Right lobe of liver (tissue), 6 donors: ENCODE measurements around the gene ZNF420. TPM values are rescaled to one million over a fixed set of nuclear protein-coding genes. Genes with fewer than 3 reads are reported as not detected.
"Not testable (repeated sequence)": the region's sequence is repeated elsewhere in the genome, so short reads cannot be mapped to it uniquely, and the experiment has no call there.

Source experiments
- ATAC-seq, 4 donors: fragments of 200-7000 bp; cut with Tn5 transposase; one replicate each; pipeline ENCODE4 v1.9.1; 2020; ENCODE audit warnings: mild to moderate bottlenecking in 4 of 4, moderate library complexity in 4 of 4
- DNase-seq, 3 donors: peaks; one replicate each; pipeline ENCODE4 v3.0.0-alpha.2; 2020
- H3K27ac ChIP-seq, 3 donors: fragments of 200-600 bp; one replicate each; pipeline ENCODE4 v1.8.0; 2022
- H3K27me3 ChIP-seq, 2 donors: fragments of 200-600 bp; one replicate each; pipeline ENCODE4 v1.8.0; 2022
- H3K36me3 ChIP-seq, 4 donors: fragments of 200-600 bp; sonication (generic) in 1 of 4; one replicate each; pipeline versions ENCODE4 v1.5.1 to v1.8.0; 2017 to 2022; ENCODE audit warnings: control low read depth in 1 of 4
- H3K4me1 ChIP-seq, 4 donors: fragments of 200-600 bp; sonication (generic) in 1 of 4; one replicate each; pipeline versions ENCODE4 v1.5.1 to v1.8.0; 2017 to 2022; ENCODE audit warnings: control low read depth in 1 of 4
- H3K4me3 ChIP-seq, 3 donors: fragments of 200-600 bp; one replicate each; pipeline ENCODE4 v1.8.0; 2022
- H3K9me3 ChIP-seq, 4 donors: fragments of 200-600 bp; sonication (generic) in 1 of 4; one replicate each; pipeline versions ENCODE4 v1.5.1 to v1.8.0; 2017 to 2022; ENCODE audit warnings: control low read depth in 1 of 4
- POLR2A ChIP-seq: fragments of 450-650 bp; IDR thresholded peaks from one replicate; pipeline ENCODE4 v1.6.1; 2017; ENCODE audit warnings: antibody characterized with exemption, mild to moderate bottlenecking
- WGBS: methylation state at CpG from one replicate; pipeline ENCODE4 v1.1.6; 2018; ENCODE audit warnings: low coverage, low lambda C conversion rate; ENCODE audit not compliant: insufficient coverage; ENCODE audit errors: missing lambda C conversion rate; 5-methylcytosine and 5-hydroxymethylcytosine counted together
- intact Hi-C, 2 donors: fragments of 100-400 bp; cut with DNase I; formaldehyde crosslinking; loops; one replicate each; pipeline versions ENCODE4 v1.11.2 to v1.14.1; 2022
- total RNA-seq, 6 experiments: library from RNA; depleted of rRNA in 2 of 6; stranded (reverse); fragments of >200 nt in 2 of 6; fragmentation: NEBNext Ultra II Directional in 3 of 6; extraction: Animal tissue kit (Norgen Biotek cat#: 25700) in 3 of 6; gene quantifications; one replicate each; pipeline versions ENCODE4 v1.1.0 to v1.2.4, GENCODE V29; 2016 to 2023
- TF ChIP-seq, protein P1 (sequence below), 4 donors: fragments of 200-600 bp in 3 of 4; fragments of 450-650 bp in 1 of 4; IDR thresholded peaks; one replicate each; pipeline versions ENCODE4 v1.5.1 to v1.8.0; 2016 to 2022; ENCODE audit warnings: antibody characterized with exemption in 4 of 4, mild to moderate bottlenecking in 2 of 4
- donor health status: DM: no; HTN: yes; CAD: no.
- donor health status: DM: no; HTN: no; CAD: no.
- donor health status: DM: no; HTN: no; CAD: no.
- donor health status: DM: no; HTN: yes; CAD: no.
- donor health status: DM: no; HTN: yes; CAD: no.

Gene ZNF420
- total RNA-seq, 6 experiments from 2014 or later, result 1.9 to 5.3 (median 3.5) TPM

GRCh38 chr19:37098570-37098969, 20.3 kb downstream of the ZNF420 start:
- Histone ChIP-seq H3K4me1 (no peaks in the 10 kb centered on the region), H3K27me3 (no peaks in the 10 kb centered on the region), H3K36me3 (peaks cover 0 to 54% (median 0%) of the 10 kb centered on the region in 4 donors), H3K4me3 (no peak overlapping the region), H3K9me3 (peaks cover 2 to 37% (median 13%) of the 10 kb centered on the region in 4 donors), H3K27ac (no peak overlapping the region)
- DNase-seq (no peak), ATAC-seq (no peak)
- WGBS, result 100% methylated on average over 1 of the region's 1 CpG
- TF ChIP-seq POLR2A, result no peak
- TF ChIP-seq, protein P1, sequence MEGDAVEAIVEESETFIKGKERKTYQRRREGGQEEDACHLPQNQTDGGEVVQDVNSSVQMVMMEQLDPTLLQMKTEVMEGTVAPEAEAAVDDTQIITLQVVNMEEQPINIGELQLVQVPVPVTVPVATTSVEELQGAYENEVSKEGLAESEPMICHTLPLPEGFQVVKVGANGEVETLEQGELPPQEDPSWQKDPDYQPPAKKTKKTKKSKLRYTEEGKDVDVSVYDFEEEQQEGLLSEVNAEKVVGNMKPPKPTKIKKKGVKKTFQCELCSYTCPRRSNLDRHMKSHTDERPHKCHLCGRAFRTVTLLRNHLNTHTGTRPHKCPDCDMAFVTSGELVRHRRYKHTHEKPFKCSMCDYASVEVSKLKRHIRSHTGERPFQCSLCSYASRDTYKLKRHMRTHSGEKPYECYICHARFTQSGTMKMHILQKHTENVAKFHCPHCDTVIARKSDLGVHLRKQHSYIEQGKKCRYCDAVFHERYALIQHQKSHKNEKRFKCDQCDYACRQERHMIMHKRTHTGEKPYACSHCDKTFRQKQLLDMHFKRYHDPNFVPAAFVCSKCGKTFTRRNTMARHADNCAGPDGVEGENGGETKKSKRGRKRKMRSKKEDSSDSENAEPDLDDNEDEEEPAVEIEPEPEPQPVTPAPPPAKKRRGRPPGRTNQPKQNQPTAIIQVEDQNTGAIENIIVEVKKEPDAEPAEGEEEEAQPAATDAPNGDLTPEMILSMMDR (IDR thresholded peaks at IDR 0.05), result no peak
- intact Hi-C loops, result no loop called here

DNA sequence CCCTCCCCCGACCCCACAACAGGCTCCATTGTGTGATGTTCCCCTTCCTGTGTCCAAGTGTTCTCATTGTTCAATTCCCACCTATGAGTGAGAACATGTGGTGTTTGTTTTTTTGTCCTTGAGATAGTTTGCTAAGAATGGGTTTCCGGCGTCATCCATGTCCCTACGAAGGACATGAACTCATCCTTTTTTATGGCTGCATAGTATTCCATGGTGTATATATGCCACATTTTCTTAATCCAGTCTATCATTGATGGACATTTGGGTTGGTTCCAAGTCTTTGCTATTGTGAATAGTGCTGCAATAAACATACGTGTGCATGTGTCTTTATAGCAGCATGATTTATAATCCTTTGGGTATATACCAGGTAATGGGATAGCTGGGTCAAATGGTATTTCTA, 25.9 kb downstream of the ZNF420 start:
- H3K4me3 ChIP-seq, H3K27ac ChIP-seq, ATAC-seq, DNase-seq, H3K27me3 ChIP-seq, intact Hi-C loops, H3K4me1 ChIP-seq: not testable (repeated sequence)
- H3K9me3 ChIP-seq, result peaks cover 3 to 23% (median 14%) of the 10 kb centered on the region in 4 donors
- peaks cover 0 to 38% (median 0%) of the 10 kb centered on the region in 4 donors for H3K36me3 ChIP-seq
- WGBS, result 100% methylated on average over 2 of the region's 5 CpGs

DNA sequence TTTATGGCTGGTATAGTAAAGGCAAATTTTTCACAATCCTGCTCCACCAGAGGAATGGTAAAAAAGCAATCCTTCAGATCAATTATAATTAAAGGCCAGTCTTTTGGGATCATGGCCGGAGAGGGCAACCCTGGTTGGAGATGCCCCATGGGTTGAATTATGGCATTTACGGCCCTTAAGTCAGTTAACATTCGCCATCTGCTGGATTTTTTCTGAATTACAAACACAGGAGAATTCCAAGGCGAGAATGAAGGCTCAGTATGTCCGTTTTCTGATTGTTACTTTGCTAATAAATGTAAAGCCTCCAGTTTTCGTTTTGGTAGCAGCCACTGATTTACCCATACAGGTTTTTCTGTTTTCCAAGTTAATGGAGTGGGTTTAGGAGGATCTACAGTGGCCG, 33.5 kb downstream of the ZNF420 start:
- DNase-seq, intact Hi-C loops, ATAC-seq, H3K4me1 ChIP-seq, H3K27ac ChIP-seq, H3K27me3 ChIP-seq, H3K4me3 ChIP-seq: not testable (repeated sequence)
- TF ChIP-seq, protein P1 (IDR thresholded peaks at IDR 0.05), result peak in 2 of 4 donors; percentile 11 to 14
- peaks cover 0 to 43% (median 0%) of the 10 kb centered on the region in 4 donors for H3K36me3 ChIP-seq
- 90% methylated on average over 4 of the region's 7 CpGs for WGBS
- peaks cover 0 to 54% (median 32%) of the 10 kb centered on the region in 4 donors for H3K9me3 ChIP-seq

DNA sequence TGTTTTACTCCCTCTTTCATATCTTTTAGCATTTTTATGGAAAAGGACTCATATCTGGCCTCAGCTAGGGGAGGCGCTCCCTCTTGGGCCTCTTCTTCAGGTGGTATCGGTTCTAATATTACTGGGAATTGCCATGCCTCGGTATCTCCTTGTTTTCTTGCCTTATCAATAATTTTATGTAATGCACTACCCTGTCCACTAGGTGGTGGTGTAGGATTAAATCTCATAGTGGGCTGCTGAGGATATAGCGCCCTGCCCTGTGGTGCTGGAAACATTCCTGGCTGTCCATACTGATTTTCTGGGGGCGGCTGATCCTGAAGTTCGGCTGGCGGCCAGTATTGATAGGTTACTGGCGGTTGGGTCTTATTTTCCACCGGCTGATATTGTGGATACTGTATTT, 35.8 kb downstream of the ZNF420 start:
- H3K4me1 ChIP-seq, result no peaks in the 10 kb centered on the region
- H3K4me3 ChIP-seq, result no peak overlapping the region
- intact Hi-C loops, result no loop called here
- peaks cover 0 to 40% (median 0%) of the 10 kb centered on the region in 4 donors for H3K36me3 ChIP-seq
- no peaks in the 10 kb centered on the region for H3K27me3 ChIP-seq
- H3K27ac ChIP-seq, result no peak overlapping the region
- peaks cover 0 to 50% (median 29%) of the 10 kb centered on the region in 4 donors for H3K9me3 ChIP-seq
- 97% methylated on average over 5 of the region's 9 CpGs for WGBS
- DNase-seq, result no peak
- TF ChIP-seq, protein P1 (IDR thresholded peaks at IDR 0.05), result no peak
- TF ChIP-seq POLR2A, result no peak
- ATAC-seq, result no peak

- H3K27me3 ChIP-seq, H3K4me1 ChIP-seq, intact Hi-C loops, H3K4me3 ChIP-seq, ATAC-seq, H3K36me3 ChIP-seq, DNase-seq, H3K27ac ChIP-seq: not testable (repeated sequence)
- H3K9me3 ChIP-seq, result peaks cover 0 to 28% (median 22%) of the 10 kb centered on the region in 4 donors
- 100% methylated on average over 1 of the region's 3 CpGs for WGBS
These were observed 43.9 kb downstream of the ZNF420 start for GRCh38 chr19:37122093-37122492.
